ENCODE results near the gene TCHH.

DNA sequence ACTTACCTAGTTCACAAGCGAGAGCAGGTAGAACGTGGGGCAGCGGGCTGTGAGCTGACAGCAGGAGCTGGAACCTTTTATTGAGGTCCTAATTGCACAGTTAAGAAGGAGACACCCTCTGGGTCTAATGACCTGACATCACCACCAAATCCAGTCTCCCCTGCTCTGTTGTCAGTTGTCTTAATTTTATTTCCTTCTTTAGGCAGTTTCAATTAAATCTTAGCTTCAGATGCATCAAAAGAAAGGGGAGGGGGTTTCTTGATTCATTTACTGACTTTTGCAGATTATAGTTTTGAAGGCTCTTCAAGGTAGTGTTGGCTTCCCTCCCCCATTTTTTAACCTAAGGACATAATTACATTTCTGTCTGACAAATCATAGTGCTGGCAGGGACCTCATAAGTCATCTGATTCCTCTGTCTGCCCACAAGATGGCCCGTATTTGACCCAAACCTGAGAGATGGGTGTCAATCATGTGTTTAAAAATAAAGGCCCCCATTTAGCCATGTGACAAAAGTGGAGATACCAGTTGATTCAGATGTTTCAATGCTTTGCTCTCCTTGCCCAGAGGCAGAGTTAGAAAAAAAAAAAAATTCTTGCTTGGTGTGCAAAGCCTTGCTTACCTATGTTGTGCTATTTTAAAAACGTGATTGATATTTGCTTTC lies 26.1 kb downstream of the TCHH start, which contains the start of gene TCHHL1:
- TF ChIP-seq POLR2A (IDR thresholded peaks at IDR 0.05): no peak
- TF ChIP-seq, protein P1, sequence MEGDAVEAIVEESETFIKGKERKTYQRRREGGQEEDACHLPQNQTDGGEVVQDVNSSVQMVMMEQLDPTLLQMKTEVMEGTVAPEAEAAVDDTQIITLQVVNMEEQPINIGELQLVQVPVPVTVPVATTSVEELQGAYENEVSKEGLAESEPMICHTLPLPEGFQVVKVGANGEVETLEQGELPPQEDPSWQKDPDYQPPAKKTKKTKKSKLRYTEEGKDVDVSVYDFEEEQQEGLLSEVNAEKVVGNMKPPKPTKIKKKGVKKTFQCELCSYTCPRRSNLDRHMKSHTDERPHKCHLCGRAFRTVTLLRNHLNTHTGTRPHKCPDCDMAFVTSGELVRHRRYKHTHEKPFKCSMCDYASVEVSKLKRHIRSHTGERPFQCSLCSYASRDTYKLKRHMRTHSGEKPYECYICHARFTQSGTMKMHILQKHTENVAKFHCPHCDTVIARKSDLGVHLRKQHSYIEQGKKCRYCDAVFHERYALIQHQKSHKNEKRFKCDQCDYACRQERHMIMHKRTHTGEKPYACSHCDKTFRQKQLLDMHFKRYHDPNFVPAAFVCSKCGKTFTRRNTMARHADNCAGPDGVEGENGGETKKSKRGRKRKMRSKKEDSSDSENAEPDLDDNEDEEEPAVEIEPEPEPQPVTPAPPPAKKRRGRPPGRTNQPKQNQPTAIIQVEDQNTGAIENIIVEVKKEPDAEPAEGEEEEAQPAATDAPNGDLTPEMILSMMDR (IDR thresholded peaks at IDR 0.05): no peak
- no peak for TF ChIP-seq POLR2AphosphoS5 (IDR thresholded peaks at IDR 0.05)

Measured in breast epithelium (tissue), 3 donors.